ENCODE data around the gene CMBL. TPM values are rescaled to one million over a fixed set of nuclear protein-coding genes. Genes with fewer than 3 reads are reported as not detected.
"Not testable (repeated sequence)": the region's sequence is repeated elsewhere in the genome, so short reads cannot be mapped to it uniquely, and the experiment has no call there.

Gene CMBL
- total and polyA plus RNA-seq, 10 donors: 1.3 to 11.2 (median 4.1) TPM

- H3K4me3 ChIP-seq: no peak overlapping the region
- peaks cover 0 to 22% (median 0%) of the 10 kb centered on the region in 7 donors for H3K27me3 ChIP-seq (replicated peaks in 1 of 7)
- DNase-seq: no peak
- intact Hi-C loops (cut with DNase I; ENCODE audit: low total_unique reads): no loop called here
- no peaks in the 10 kb centered on the region for H3K9me3 ChIP-seq
- H3K4me1 ChIP-seq: peaks cover 0 to 23% (median 10%) of the 10 kb centered on the region in 6 donors
- H3K36me3 ChIP-seq: no peaks in the 10 kb centered on the region
- 81 to 91% (median 84%) methylated on average over 10 of the region's 10 CpGs for WGBS, 5 donors
- no peak overlapping the region for H3K27ac ChIP-seq
- TF ChIP-seq CTCF (IDR thresholded peaks at IDR 0.05 in 8 of 11, conservative IDR thresholded peaks at IDR 0.05 in 3 of 11) (no peak), POLR2A (IDR thresholded peaks at IDR 0.05) (no peak), POLR2AphosphoS5 (IDR thresholded peaks at IDR 0.05) (no peak)
These were observed 4.1 kb upstream of the CMBL start for GRCh38 chr5:10311595-10312425.

- H3K4me3 ChIP-seq; H3K9me3 ChIP-seq; intact Hi-C loops (cut with DNase I; ENCODE audit: low total_unique reads); H3K36me3 ChIP-seq; DNase-seq; H3K27ac ChIP-seq: not testable (repeated sequence)
- 68 to 91% (median 71%) methylated on average over 8 of the region's 8 CpGs for WGBS, 5 donors
- peaks cover 0 to 29% (median 14%) of the 10 kb centered on the region in 6 donors for H3K4me1 ChIP-seq
- H3K27me3 ChIP-seq (replicated peaks in 1 of 7): peaks cover 0 to 23% (median 0%) of the 10 kb centered on the region in 7 donors
These were observed 3.3 kb upstream of the CMBL start for GRCh38 chr5:10310835-10311570.

GRCh38 chr5:10310066-10310779 is 2.5 kb upstream of the CMBL start:
- Histone ChIP-seq H3K27ac (no peak overlapping the region), H3K9me3 (no peaks in the 10 kb centered on the region), H3K27me3 (replicated peaks in 1 of 7) (peaks cover 0 to 23% (median 0%) of the 10 kb centered on the region in 7 donors), H3K36me3 (no peaks in the 10 kb centered on the region), H3K4me1 (peaks cover 0 to 29% (median 14%) of the 10 kb centered on the region in 6 donors), H3K4me3 (no peak overlapping the region)
- intact Hi-C loops (cut with DNase I; ENCODE audit: low total_unique reads): no loop called here
- DNase-seq: no peak
- WGBS, 5 donors: 57 to 62% (median 59%) methylated on average over 8 of the region's 8 CpGs
- TF ChIP-seq POLR2A (IDR thresholded peaks at IDR 0.05) (no peak), POLR2AphosphoS5 (IDR thresholded peaks at IDR 0.05) (peak in 1 of 3 donors; percentile 19)

- TF ChIP-seq POLR2AphosphoS5 (IDR thresholded peaks at IDR 0.05) (no peak), CTCF (IDR thresholded peaks at IDR 0.05 in 8 of 11, conservative IDR thresholded peaks at IDR 0.05 in 3 of 11) (no peak), POLR2A (IDR thresholded peaks at IDR 0.05) (no peak)
- no peaks in the 10 kb centered on the region for H3K36me3 ChIP-seq
- no peak for DNase-seq
- WGBS, 5 donors: 81 to 89% (median 85%) methylated on average over 6 of the region's 6 CpGs
- no peak overlapping the region for H3K4me3 ChIP-seq
- H3K27me3 ChIP-seq (replicated peaks in 1 of 7): peaks cover 0 to 23% (median 0%) of the 10 kb centered on the region in 7 donors
- intact Hi-C loops (cut with DNase I; ENCODE audit: low total_unique reads): no loop called here
- peaks cover 0 to 29% (median 14%) of the 10 kb centered on the region in 6 donors for H3K4me1 ChIP-seq
- H3K9me3 ChIP-seq: no peaks in the 10 kb centered on the region
- no peak overlapping the region for H3K27ac ChIP-seq
These were observed 1.1 kb upstream of the CMBL start for GRCh38 chr5:10308844-10309243.

Data from spleen (tissue), 11 donors.